ENCODE results near the gene SEBOX. TPM values are rescaled to one million over a fixed set of nuclear protein-coding genes. Genes with fewer than 3 reads are reported as not detected.

SEBOX gene
- total and polyA plus RNA-seq, 2 of the 8 experiments (the other 6 are each of a cell fraction or from before 2014, with no cell fraction given): not detected

DNA sequence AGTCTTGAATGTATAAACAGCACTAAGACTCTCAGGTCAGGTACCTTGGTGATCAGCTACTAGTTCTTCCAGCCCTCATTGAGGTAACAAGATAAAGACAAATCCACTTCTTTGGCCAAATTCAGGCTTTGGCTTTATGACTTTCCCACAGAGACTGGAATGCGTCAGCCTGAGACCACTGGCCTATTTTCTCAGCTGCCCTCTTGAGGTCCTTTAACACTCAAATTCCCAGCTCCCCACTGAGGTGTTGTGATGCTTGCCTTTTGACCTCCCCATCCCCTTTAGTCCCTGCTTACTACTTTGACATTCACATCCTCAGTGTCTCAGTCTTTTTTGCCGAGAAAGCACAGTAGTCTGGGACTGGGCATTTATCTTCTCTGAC lies 18.8 kb downstream of the SEBOX start:
- no peak overlapping the region for H3K4me3 ChIP-seq (ENCODE audit: extremely low read depth in 1 of 4, insufficient read depth in 2 of 4, low read depth in 3 of 4, low read length in 4 of 4)
- H4K20me1 ChIP-seq (replicated peaks in 1 of 2; ENCODE audit: control insufficient read depth in 1 of 2, insufficient read depth in 2 of 2, low read length in 2 of 2): peaks cover 13 to 15% of the 10 kb centered on the region in 2 experiments
- H3K27ac ChIP-seq (ENCODE audit: low read depth, low read length): no peak overlapping the region
- POLR2A ChIA-PET (ENCODE audit: partially characterized antibody): interaction anchor here (1.1 to 9.7 kb wide), 8 partner anchors 10 to 56 kb away, joined by 4 to 92 read pairs (median 10); partner anchors contain the start of genes IFT20, POLDIP2, SEBOX and TNFAIP1
- H2AFZ ChIP-seq (ENCODE audit: low read length): no peak overlapping the region
- H3K27me3 ChIP-seq (replicated peaks in 1 of 4; ENCODE audit: control insufficient read depth in 3 of 4, extremely low read depth in 1 of 4, insufficient read depth in 3 of 4, low read length in 3 of 4): no peaks in the 10 kb centered on the region
- DNase-seq (ENCODE audit: low read depth in 1 of 2, low spot score in 2 of 2) (no peak), FAIRE-seq (no peak)
- H4K91ac ChIP-seq (replicated peaks; ENCODE audit: insufficient read length, low read length): no peak overlapping the region
- no peak overlapping the region for H3K4me2 ChIP-seq (ENCODE audit: insufficient read depth in 1 of 2, low read depth in 2 of 2, low read length in 2 of 2)
- no peaks in the 10 kb centered on the region for H3K79me1 ChIP-seq (ENCODE audit: low read depth, low read length)
- no peaks in the 10 kb centered on the region for H3K9me3 ChIP-seq (ENCODE audit: insufficient read depth in 2 of 2, low read depth in 1 of 2, low read length in 1 of 2)
- H4K8ac ChIP-seq (ENCODE audit: extremely low read depth, insufficient read depth, low read length): no peak overlapping the region
- H3K56ac ChIP-seq (replicated peaks; ENCODE audit: insufficient read length, low read depth, low read length): no peak overlapping the region
- no peaks in the 10 kb centered on the region for H3K79me2 ChIP-seq (ENCODE audit: control insufficient read depth in 1 of 2, insufficient read depth in 2 of 2, low read length in 2 of 2)
- no peak overlapping the region for H3K23ac ChIP-seq (ENCODE audit: insufficient read length)
- H2AK5ac ChIP-seq (ENCODE audit: low read depth, low read length): no peak overlapping the region
- no peak for TF ChIP-seq SAP30 (IDR thresholded peaks at IDR 0.05; ENCODE audit: insufficient read depth, insufficient replicate concordance, low read length)
- TF ChIP-seq KDM1A (IDR thresholded peaks at IDR 0.05; ENCODE audit: borderline replicate concordance, low read length): no peak
- TF ChIP-seq FOSL1 (IDR thresholded peaks at IDR 0.05; ENCODE audit: insufficient read depth, low read depth, low read length): no peak
- no peak for TF ChIP-seq TAF1 (IDR thresholded peaks at IDR 0.05; ENCODE audit: low read depth, low read length)
- no peak for TF ChIP-seq BRCA1 (IDR thresholded peaks at IDR 0.05; ENCODE audit: low read depth, low read length)
- H2BK20ac ChIP-seq (ENCODE audit: low read length): no peak overlapping the region
- no peak overlapping the region for H3K4ac ChIP-seq (replicated peaks; ENCODE audit: insufficient read length, low read depth, low read length)
- H3K14ac ChIP-seq (ENCODE audit: insufficient read length): no peak overlapping the region
- H3K9ac ChIP-seq (replicated peaks in 1 of 4; ENCODE audit: extremely low read depth in 1 of 4, low read depth in 3 of 4, low read length in 3 of 4): no peak overlapping the region; a peak in 1 of 7 replicates
- 74% methylated on average over 2 of the region's 2 CpGs; no CpG with 5 or more reads in 1 of the 2 experiments for WGBS, 2 experiments (ENCODE audit: extremely low coverage in 1 of 2, insufficient coverage in 1 of 2, insufficient read length in 1 of 2, insufficient replicate concordance in 2 of 2, low coverage in 1 of 2, low lambda C conversion rate in 2 of 2, missing lambda C conversion rate in 1 of 2)
- H3K18ac ChIP-seq (ENCODE audit: extremely low read depth, low read length): no peak overlapping the region
- H3K23me2 ChIP-seq (ENCODE audit: low read depth, low read length): no peaks in the 10 kb centered on the region
- H4K5ac ChIP-seq (ENCODE audit: insufficient read length, low read depth, low read length): no peak overlapping the region
- H2BK120ac ChIP-seq (replicated peaks; ENCODE audit: low read depth, low read length): no peak overlapping the region
- no peak overlapping the region for H2BK15ac ChIP-seq (ENCODE audit: low read length)
- H3K36me3 ChIP-seq (ENCODE audit: control insufficient read depth in 2 of 4, insufficient read depth in 4 of 4, low read length in 3 of 4): peaks cover 22 to 57% (median 45%) of the 10 kb centered on the region in 4 experiments
- H2BK12ac ChIP-seq (ENCODE audit: low read depth, low read length): no peak overlapping the region
- peaks cover 0 to 4% (median 0%) of the 10 kb centered on the region in 4 experiments; a peak in 3 of 7 replicates for H3K4me1 ChIP-seq (replicated peaks in 1 of 4; ENCODE audit: control insufficient read depth in 3 of 4, insufficient read depth in 4 of 4, low read length in 3 of 4)
- CTCF ChIA-PET (ENCODE audit: partially characterized antibody): interaction anchor here (0.7 to 2.5 kb wide), 9 partner anchors 8 to 460 kb away, joined by 3 to 10 read pairs (median 5); partner anchors contain the start of genes IFT20 and TNFAIP1
- no peak overlapping the region for H2BK5ac ChIP-seq (ENCODE audit: low read depth, low read length)
